ENCODE measurements around the gene NOP14.

- TF ChIP-seq EZH2phosphoT487 (IDR thresholded peaks at IDR 0.05; ENCODE audit: borderline replicate concordance, low read length) = no peak
- no peak for TF ChIP-seq CTCF (IDR thresholded peaks at IDR 0.05; ENCODE audit: low read depth, low read length, poor library complexity, severe bottlenecking)
These were observed 25.9 kb downstream of the NOP14 start for GRCh38 chr4:2937146-2937857.
